ENCODE measurements around the gene ATP6V0B.

Gene ATP6V0B

DNA sequence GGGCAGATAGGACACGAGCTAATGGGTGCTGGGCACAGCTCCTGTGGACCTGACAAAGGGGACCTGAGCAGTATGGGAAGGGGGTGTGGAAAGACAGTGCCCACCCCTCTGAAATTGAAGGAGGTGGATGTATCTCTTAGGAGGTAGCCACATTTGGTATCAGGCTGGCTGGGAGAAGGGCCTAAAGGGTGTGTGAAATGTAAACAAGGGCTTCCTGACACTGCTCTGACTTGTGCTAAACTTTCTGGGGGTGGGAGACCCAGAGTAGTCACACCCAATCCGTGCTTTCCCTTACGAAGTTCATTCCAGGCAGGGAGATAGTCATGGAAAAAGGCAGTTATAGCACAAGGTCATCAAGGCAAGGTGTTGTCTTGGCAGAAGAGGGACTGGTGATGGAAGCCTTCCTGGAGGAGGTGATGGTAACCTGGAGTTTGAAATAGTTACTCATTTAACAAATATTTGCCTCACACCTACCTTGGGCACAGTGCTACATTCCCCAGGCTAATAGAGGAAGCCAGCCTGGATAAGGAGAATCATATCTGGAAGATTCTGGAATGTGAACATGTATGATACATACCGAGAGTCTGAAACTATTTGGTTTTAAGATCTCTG lies 11.3 kb downstream of the ATP6V0B start:
- no peak for DNase-seq

DNA sequence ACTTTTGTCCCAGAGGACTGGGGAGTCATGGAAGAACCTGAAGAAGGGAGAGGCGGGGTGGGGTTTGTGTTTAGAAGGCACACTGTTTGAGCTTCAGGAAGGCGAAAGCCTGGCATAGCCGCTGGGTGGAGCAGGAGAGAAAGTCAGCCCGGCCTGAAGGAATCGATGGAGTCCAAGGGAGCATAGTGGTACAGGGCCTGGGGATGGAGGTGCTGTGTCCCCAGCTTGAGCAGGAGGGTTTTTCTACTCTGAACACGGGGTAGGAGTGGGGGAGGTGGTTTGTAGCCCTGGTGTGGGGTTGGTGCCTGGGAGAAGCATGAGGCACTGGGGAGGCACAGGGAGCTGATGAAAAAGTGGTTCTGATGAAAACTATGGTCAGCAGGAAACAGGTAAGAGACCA lies 12.0 kb downstream of the ATP6V0B start:
- no peak for DNase-seq

GRCh38 chr1:43987159-43987902 lies 12.6 kb downstream of the ATP6V0B start:
- no peak for DNase-seq

GRCh38 chr1:43990271-43991199 lies 15.8 kb downstream of the ATP6V0B start:
- no peak for DNase-seq

GRCh38 chr1:43991200-43991475 lies 16.4 kb downstream of the ATP6V0B start:
- no peak for DNase-seq

GRCh38 chr1:43991476-43992231 lies 16.9 kb downstream of the ATP6V0B start, which contains the start of gene CCDC24:
TSS of gene CCDC24 (plus strand) at chr1:43991599. CDS start at chr1:43991879, 280 bp downstream.
- DNase-seq: peak; percentile 58

- no peak for DNase-seq
Measured at GRCh38 chr1:43992232-43992995, 17.7 kb downstream of the ATP6V0B start.

- no peak for DNase-seq
Measured at GRCh38 chr1:43993206-43993914, 18.6 kb downstream of the ATP6V0B start.

DNA sequence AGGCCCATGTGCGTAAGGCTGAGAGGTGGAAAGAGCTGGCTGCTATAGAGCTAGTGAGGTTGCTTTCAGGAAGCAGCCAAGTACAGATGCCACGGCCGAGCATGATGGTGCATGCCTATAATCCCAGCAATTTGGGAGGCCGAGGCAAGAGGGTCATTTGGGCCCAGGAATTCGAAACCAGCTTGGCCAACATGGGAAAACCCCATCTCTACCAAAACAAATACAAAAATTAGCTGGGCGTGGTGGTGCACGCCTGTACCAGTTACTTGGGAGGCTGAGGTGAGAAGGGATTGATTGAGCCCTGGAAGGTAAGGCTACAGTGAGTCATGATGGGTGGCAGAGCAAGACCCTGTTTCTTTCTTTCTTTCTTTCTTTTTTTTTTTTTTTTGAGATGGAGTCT lies 19.3 kb downstream of the ATP6V0B start:
- no peak for DNase-seq

DNA sequence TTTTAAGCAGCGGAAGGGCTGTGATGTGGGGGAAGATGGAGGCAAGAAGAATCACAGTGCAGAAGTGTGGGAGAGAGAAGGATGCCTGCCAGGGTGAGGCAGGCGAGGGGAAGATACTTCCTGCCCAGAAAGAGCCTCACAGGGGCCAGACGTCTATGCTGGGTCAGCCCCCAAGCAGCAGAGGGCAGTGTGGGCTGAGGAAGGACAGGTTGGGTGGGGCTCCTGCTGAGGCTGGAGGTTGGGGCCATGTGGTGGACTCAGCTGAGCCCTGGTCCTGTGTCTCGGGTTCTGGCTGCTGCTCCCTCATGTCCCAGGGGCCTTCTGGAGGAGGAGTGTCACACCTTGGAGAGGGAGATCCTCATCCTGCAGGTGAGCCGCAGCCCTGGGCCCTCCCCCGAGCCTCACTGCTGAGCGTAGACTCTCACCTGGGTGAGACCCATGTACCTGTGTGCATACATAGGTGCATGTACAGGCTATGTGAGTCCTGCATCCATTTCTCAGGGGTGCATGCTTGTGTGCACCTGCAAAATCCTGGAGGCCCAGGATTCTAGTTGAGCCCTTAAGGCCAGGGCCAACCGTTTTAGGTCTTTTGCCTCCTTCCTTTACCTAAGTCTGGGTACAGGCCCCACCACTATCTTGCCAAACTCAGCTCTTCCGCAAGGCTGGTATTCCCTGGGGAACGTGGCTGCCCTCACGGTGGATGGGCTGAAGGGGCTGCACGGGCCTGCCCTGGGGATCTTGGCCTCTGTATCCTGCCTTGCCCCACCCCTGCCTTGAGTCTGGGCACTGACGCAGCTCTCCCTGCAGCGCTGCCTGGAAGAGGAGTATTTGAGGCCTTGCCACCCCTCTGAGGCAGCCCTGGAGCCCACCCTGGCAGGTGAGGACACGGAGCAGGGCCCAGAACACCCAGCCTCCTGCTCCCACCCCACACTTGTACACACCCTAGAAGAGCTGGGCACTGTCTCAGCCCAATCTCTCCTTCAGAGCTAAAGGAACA lies 20.3 kb downstream of the ATP6V0B start:
- DNase-seq: no peak

- no peak for DNase-seq
Measured at GRCh38 chr1:43995984-43996732, 21.4 kb downstream of the ATP6V0B start.

GRCh38 chr1:43996733-43997115 lies 22.0 kb downstream of the ATP6V0B start:
- DNase-seq: no peak

- DNase-seq: no peak
Measured at GRCh38 chr1:43997295-43997999, 22.7 kb downstream of the ATP6V0B start.

- DNase-seq: no peak
Measured at GRCh38 chr1:43998000-43998378, 23.2 kb downstream of the ATP6V0B start.

- no peak for DNase-seq
Measured at GRCh38 chr1:43999455-43999854, 24.7 kb downstream of the ATP6V0B start.

DNA sequence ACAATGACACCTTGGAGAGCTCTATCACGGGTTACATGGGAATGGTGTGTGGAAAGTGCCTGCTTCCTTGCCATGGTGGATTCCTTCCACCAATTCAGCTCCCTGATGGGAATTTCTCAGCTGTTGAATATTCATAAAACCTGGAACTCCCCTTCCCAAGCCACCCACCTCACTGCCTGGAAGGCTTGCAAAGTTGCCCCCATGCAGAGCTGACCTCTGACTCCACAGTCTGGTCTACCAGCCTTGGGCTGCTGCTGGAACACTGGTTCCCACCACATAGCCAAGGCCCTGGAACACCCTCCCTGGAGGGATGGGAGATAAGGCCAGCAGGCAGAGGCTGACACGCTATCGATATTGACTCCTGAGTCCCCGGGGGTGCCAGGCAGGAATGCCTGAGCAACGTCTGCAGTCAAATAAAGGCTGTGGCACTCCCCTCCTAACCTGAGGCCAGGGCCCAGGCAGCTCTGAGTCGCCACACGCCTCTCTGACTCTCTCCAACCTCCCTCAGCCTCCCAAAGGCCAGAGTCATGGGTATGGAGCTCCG lies 25.4 kb downstream of the ATP6V0B start:
- no peak for DNase-seq

GRCh38 chr1:44002165-44002564 lies 27.4 kb downstream of the ATP6V0B start:
- no peak for DNase-seq

DNA sequence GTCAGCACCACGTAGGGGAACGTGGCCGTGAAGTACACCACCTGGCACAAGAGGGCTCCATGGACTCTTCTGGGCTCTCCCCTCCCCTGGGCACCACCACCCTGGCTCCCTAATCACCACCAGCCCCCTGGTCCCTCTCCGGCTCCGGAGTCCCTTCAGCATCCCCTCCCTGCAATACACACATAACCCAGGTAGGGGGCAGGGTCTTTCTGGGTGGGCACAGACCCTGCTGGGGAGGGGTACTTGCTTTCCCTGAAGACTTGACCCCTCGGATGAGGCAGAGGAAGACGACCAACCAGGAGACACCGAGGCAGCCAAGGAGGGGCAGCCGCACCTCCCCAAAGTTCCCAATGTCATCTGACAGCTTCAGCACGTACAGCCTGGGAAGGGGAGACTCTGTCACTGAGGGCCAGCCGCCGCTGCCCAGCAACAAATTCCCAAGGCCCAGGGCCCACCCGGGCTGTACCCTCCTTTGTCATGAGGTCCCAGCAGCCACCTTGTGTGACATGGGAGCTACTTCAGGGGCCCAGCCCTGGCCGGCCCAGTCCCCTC lies 27.9 kb downstream of the ATP6V0B start:
- DNase-seq: no peak
